Right hindlimb (tissue), 1 donor: ENCODE results near the gene SNTB2.
A peak's percentile ranks its signal among the peaks of the same experiment; 100 is the strongest.
"Not testable (repeated sequence)": the region's sequence is repeated elsewhere in the genome, so short reads cannot be mapped to it uniquely, and the experiment has no call there.

Experiments used
- DNase-seq: peaks from one replicate; pipeline ENCODE4 v3.0.0-alpha.2; 2018

SNTB2 gene

GRCh38 chr16:69239851-69240250 is 52.9 kb downstream of the SNTB2 start:
- no peak for DNase-seq

DNA sequence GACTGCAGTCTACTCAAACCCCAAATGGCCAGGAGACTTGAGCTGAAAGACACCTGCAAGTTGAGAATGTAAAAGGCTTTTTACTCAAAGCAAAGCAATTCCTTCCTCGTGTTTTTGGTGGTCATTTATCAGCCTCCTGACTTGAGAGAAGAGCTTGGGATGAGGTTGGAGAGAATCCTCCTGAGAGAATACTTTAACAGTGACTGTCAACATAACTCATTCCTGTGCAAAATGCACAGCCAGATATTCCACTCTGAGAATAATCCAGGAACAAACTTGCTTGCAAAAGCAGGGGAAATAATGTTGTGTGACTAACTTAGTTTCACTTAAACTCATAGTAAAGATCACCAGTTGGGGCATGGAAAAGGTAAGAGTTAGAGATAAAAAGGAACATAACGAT is 53.4 kb downstream of the SNTB2 start:
- no peak for DNase-seq

DNA sequence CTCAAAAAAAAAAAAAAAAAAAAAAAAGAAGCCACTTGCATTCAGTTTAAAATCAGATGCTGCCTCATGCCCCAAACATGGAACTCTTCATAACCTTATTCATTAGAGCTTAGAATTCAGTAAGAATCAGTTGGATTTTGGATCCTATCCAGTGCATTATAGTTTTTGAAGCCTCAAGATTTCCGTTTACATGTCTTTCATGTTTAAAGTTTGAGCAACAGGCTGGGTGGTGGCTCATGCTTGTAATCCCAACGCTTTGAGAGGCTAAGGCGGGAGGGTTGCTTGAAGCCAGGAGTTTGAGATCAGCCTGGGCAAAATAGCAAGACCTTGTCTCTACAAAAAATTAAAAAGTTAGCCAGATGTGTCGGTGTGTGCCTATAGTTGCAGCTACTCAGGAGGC is 55.0 kb downstream of the SNTB2 start:
- no peak for DNase-seq

DNA sequence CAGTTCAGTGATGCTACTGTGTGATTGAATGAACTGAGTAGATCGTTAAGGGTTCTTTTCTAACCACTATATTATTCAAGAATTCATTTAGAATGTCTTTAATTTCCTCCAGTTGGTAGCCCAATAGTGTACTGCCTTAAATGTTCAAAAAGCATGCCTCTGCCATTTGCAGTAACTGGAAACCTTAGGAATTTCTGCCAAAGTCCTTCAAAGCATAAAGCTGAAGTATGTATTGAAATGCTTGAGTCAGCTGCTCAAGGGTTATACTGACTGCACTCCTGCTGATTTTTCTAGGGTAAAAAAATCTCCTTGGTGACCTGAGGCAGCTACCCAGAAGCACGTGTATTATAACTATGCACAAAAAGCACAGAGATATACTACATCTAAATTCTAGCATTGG is 56.5 kb downstream of the SNTB2 start:
- DNase-seq: no peak

GRCh38 chr16:69244336-69244735 is 57.4 kb downstream of the SNTB2 start:
- DNase-seq: no peak

DNA sequence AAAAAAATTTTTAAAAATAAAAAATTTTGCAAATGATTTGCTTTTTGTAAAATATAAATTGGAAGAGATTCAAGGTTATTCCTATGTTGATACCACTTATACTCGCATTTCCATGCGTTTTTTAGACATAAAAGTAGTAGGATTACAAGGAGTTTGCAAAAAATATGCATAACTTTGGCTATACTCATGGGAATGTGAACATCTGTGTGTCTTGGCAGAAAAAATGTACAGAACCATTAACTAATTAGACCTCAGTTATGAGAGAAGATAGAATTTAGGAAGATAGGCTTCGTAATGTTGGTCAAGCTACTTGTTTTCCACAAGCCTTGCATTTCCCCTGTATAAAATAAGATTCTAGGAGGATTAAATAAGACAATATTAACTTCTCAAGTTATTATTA is 63.1 kb downstream of the SNTB2 start:
- DNase-seq: no peak

- peak; percentile 53 for DNase-seq
These were observed 66.9 kb downstream of the SNTB2 start for GRCh38 chr16:69253870-69254341.

DNA sequence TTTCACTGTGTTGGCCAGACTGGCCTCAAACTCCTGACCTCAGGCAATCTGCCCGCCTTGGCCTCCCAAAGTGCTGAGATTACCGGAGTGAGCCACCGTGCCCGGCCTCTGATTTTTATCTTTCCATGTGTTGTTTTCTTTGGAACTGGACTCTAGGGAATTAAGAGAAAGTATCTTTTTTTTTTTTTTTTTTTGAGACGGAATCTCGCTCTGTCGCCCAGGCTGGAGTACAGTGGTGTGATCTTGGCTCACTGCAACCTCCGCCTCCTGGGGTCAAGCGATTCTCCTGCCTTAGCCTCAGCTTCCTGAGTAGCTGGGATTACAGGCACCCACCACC is 72.4 kb downstream of the SNTB2 start:
- not testable (repeated sequence) for DNase-seq

DNA sequence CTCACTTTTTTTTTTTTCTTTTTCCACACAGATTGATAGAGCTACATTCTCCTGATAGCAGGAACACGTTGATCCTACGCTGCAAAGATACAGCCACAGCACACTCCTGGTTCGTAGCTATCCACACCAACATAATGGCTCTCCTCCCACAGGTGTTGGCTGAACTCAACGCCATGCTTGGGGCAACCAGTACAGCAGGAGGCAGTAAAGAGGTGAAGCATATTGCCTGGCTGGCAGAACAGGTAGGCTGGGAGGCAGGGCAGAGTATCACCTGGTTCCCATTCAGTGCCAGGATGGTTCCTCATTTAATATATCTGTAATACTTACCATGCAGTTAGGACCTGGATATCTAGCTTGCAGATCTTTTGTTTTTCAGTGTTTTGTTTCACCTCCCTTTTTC is 73.1 kb downstream of the SNTB2 start:
- no peak for DNase-seq

DNA sequence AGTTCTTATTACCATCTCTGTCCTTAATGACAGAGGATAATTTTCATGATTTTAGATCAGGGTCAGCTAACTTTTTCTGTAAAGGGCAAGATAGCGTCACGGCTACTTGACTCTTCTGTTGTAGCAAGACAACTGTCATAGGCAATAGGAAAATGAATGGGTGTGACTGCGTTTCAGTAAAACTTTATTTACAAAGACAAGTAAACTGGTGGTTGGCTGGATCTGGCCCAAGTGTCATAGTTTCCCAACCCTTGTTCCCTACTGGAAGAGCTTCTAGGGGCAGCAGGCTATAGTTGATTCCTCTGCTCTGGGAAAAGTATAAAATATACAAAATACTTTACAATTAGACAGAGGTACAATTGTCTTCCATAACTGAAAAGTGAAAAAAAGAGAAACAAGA is 73.5 kb downstream of the SNTB2 start:
- DNase-seq: no peak

DNA sequence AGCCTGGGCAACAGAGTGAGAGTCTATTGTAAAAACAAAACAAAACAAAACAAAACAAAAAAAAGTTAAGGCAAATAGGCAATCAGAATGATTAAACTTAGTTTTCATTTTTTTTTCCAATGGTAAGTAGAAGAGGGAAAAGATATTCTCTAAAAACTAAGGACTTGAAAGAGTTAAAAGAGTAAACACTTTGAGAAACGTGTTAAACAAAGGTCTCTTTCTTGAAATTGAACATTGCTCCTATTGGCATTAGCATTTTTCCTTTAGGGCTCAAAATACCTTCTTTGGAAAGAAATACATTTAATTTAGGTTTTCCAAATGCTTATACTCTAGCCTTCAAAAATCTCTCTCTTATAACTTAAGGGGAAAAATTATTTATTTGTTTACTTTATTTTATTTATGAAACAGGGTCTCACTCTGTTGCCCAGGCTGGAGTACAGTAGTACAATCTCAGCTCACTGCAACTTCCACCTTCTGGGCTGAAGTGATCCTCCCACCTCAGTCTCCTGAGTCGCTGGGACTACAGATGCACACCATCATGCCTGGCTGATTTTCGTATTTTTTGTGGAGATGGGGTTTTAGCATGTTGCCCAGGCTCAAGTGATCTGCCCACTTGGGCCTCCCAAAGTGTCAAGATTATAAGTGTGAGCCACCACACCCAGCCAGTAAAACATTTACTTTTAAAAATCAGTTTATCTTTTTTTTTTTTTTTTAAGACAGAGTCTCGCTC is 79.5 kb downstream of the SNTB2 start:
- DNase-seq: no peak

DNA sequence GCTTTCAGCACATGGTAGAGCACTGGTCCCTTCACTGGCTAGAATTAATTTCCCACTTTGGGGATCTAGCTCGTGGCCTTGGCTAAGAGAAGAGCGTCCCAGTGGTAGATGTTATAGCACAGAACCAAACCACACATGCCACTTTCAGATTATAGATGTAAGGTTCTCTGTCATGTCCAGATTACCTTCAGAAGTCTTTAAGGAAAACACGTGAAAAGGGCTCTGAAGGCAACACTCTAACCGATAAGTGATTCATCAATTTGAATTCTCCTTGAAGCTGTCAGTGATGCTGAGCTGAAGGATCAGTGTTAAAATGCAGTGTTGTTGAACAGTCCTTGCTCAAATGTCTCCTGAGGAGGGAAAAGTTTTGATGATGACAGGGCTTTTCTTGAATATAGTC is 80.7 kb downstream of the SNTB2 start:
- no peak for DNase-seq

DNA sequence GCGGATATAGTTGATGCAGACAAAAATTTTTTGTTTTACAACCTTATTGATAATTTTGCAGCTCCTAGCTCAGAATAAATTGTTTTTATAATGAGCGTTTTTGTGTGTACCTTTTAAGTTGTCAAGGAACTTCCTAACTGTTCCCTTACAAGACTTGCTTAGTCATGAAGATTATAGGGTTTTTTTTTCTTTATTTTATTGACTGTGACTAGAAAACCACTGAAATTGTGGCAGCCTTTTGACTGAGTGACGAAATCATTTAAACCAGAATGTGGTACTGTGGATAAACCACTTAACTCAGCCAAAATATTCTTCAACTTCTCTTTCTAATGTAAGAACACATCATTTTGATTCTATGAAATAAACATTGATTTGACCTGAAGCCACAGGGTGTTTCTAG is 83.4 kb downstream of the SNTB2 start:
- no peak for DNase-seq

- DNase-seq: no peak
These were observed 83.9 kb downstream of the SNTB2 start for GRCh38 chr16:69270831-69271230.

GRCh38 chr16:69273009-69273408 is 86.0 kb downstream of the SNTB2 start:
- DNase-seq: no peak

DNA sequence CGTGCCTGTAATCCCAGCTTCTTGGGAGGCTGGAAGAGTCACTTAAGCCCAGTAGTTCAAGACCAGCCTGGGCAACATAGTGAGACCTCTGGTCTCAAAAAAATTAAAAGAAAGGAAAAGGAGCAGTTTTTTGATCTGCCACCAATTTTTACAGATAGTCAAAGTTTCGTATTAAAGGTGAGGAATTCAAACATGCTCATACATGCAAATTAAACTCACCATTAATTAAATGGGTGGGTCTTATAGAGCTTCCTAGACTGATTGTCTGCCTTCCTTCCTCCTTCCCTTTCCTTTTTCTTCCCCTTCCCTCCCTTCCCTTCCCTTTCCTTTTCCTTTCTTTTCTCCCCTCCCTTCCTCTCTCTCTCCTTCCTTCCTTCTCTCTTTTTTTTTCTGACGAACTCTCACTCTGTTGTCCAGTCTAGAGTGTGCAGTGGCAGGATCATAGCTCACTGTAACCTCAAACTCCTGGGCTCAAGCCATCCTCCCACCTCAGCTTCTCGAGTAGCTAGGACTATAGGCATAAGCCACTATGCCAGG is 87.8 kb downstream of the SNTB2 start:
- no peak for DNase-seq

GRCh38 chr16:69276148-69277115 is 89.5 kb downstream of the SNTB2 start:
- DNase-seq: peak; percentile 92

DNA sequence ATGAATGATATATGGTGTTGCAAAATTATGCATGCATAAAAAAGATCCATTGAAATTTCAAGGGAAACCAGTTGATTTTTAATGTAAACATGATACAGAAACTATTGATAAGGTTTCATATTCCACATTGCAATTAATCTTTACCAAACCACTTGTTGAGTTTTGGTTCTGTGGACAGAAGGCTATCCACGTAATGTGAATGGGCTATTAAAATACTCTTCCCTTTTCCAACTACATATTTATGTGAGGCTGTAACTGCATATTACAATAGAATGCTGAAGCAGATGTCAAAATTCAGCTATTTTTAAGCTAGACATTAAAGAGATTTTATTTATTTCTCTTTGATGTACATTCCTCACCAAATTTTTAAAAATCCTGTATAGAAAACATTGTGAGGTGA is 90.4 kb downstream of the SNTB2 start:
- DNase-seq: no peak

DNA sequence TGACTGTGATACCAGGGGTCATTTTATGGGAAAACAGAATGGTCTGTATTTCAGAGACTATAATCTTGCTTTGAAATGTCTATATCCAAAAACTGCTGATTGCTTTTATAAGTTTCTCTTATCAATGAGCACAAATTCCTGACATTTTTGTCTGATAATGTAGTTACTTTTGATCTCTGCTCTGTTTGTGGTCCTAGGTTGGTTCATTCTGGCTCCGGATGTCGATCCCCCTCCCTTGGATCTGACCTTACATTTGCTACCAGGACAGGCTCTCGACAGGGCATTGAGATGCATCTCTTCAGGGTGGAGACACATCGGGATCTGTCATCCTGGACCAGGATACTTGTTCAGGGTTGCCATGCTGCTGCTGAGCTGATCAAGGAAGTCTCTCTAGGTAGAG is 96.9 kb downstream of the SNTB2 start:
- DNase-seq: no peak

- no peak for DNase-seq
These were observed 98.3 kb downstream of the SNTB2 start for GRCh38 chr16:69285240-69285639.

DNA sequence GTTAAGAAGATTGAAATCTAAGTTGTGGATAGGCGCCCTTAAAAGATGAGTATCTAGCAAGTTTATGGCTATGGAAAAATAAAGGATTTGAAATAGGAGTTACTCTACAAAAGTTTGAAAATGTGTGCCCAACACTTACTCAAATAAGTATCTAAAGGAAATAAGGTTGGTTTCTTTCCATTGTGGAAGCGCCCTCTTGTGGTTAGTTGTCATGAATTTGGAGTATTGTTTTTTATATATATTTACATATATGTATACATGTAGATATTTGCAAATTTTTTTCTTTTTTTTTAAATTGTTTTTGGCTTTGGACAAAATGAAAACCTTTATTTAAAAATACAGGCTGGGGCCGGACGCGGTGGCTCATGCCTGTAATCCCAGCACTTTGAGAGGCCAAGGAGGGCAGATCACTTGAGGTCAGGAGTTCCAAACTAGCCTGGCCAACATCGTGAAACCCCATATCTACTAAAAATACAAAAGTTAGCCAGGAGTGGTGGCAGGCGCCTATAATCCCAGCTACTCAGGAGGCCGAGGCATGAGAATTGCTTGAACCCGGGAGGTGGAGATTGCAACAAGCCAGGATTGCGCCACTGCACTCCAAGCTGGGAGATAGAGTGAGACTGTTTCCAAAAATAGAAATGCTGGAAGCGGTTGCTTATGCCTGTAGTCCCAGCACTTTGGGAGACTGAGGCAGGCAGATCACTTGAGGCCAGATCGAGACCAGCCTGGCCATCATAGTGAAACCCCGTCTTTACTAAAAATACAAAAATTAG is 100.2 kb downstream of the SNTB2 start:
- DNase-seq: no peak

DNA sequence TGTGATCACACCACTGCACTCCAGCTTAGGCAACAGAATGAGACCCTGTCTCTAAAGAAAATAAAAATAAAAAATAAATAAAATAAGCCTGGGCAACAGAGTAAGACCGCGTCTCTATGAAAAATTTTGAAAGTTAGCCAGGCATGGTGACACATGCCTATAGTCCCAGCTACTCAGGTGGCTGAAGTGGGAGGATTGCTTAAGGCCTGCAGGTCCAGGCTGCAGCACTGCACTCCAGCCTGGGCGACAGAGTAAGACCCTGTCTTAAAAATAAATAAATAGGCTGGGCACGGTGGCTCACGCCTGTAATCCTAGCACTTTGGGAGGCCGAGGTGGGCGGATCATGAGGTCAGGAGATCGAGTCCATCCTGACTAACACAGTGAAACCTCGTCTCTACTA is 104.7 kb downstream of the SNTB2 start:
- not testable (repeated sequence) for DNase-seq

DNA sequence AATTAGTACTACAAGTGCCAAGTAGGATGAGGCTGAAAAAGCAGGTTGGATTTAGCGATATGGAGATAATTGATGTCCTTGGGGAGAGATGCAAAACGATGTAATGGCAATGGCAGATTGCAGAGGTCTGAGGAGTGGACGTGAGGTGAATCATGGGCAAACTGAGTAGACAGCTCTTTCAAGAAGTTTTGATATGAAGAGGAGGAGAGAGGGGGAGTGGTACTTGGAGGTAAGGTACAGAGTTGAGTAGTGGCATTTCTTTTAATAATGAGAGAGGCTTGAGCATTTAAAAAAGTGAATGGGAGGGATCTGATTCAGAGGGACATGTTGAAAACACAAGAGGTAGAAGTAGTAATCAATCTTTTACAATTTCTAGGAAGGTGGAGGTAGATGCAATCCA is 106.4 kb downstream of the SNTB2 start:
- DNase-seq: no peak
